H4 (cell line): ENCODE results near the gene NUBP2. TPM values are rescaled to one million over a fixed set of nuclear protein-coding genes. Genes with fewer than 3 reads are reported as not detected.

ENCODE experiments used
- DNase-seq: peaks from one replicate; pipeline ENCODE4 v3.0.0-alpha.2; 2015; ENCODE audit warnings: low spot score
- total RNA-seq: library from RNA; depleted of rRNA; stranded (reverse); fragments of >200 nt; shearing (Covaris generic); gene quantifications from 2 replicates; pipeline ENCODE4 v1.2.3, GENCODE V29; 2014

NUBP2 gene
- total RNA-seq, 1 experiment from 2014 or later = 38.9 TPM

- no peak for DNase-seq
These were observed 23.8 kb upstream of the NUBP2 start for GRCh38 chr16:1758923-1759322.

GRCh38 chr16:1759511-1759910, 23.2 kb upstream of the NUBP2 start:
- DNase-seq = no peak

- no peak for DNase-seq
These were observed 21.8 kb upstream of the NUBP2 start for GRCh38 chr16:1760911-1761310.

GRCh38 chr16:1761751-1762150, 21.0 kb upstream of the NUBP2 start:
- DNase-seq = no peak

GRCh38 chr16:1762196-1762878, 20.4 kb upstream of the NUBP2 start:
- DNase-seq = no peak

- DNase-seq = no peak
These were observed 19.8 kb upstream of the NUBP2 start for GRCh38 chr16:1762879-1763520.

- DNase-seq = no peak
These were observed 18.9 kb upstream of the NUBP2 start for GRCh38 chr16:1763521-1764511.

- DNase-seq = no peak
These were observed 17.8 kb upstream of the NUBP2 start for GRCh38 chr16:1764971-1765370.

GRCh38 chr16:1765826-1766225, 16.9 kb upstream of the NUBP2 start:
- no peak for DNase-seq

GRCh38 chr16:1766231-1766630, 16.5 kb upstream of the NUBP2 start:
- no peak for DNase-seq

- DNase-seq = no peak
These were observed 16.1 kb upstream of the NUBP2 start for GRCh38 chr16:1766701-1767100.

- no peak for DNase-seq
These were observed 15.4 kb upstream of the NUBP2 start for GRCh38 chr16:1767116-1767994.

- no peak for DNase-seq
These were observed 14.5 kb upstream of the NUBP2 start for GRCh38 chr16:1768061-1768766.

GRCh38 chr16:1768767-1769401, 13.9 kb upstream of the NUBP2 start:
- DNase-seq = no peak

GRCh38 chr16:1769402-1770300, 13.1 kb upstream of the NUBP2 start:
- no peak for DNase-seq

- DNase-seq = no peak
These were observed 12.2 kb upstream of the NUBP2 start for GRCh38 chr16:1770328-1771187.

GRCh38 chr16:1771188-1771863, 11.4 kb upstream of the NUBP2 start, which contains the start of gene NME3:
Gene NME3 (minus strand): TSS chr16:1771543. CDS start chr16:1771534, 9 bp downstream.
- DNase-seq = no peak
